Stimulated activated effector memory CD8-positive, alpha-beta T cell treated with anti-CD3 and anti-CD28 coated beads, Interleukin-12 subunit alpha, Interleukin-12 subunit beta, amount 100 ng/mL, for 72 hours (primary cell): ENCODE results near the gene NDUFA8.
"Not testable (repeated sequence)": the region's sequence is repeated elsewhere in the genome, so short reads cannot be mapped to it uniquely, and the experiment has no call there.

Source experiments
- ATAC-seq: fragments of 150-1000 bp; cut with Tn5 transposase; 2 replicates; pipeline ENCODE4 v1.10.0; 2021
- DNase-seq, 2 donors: peaks; one replicate each; pipeline ENCODE4 v3.0.0; 2021 to 2022; ENCODE audit warnings: low spot score in 2 of 2
- H3K27ac Mint-ChIP-seq: one replicate; pipeline ENCODE4 v1.8.0; 2022; ENCODE audit warnings: mild to moderate bottlenecking, mixed read lengths
- H3K36me3 Mint-ChIP-seq: one replicate; pipeline ENCODE4 v1.8.0; 2022; ENCODE audit warnings: mild to moderate bottlenecking, mixed read lengths
- H3K4me1 Mint-ChIP-seq: one replicate; pipeline ENCODE4 v1.8.0; 2022; ENCODE audit warnings: mixed read lengths
- H3K4me3 Mint-ChIP-seq: one replicate; pipeline ENCODE4 v1.8.0; 2022; ENCODE audit warnings: mild to moderate bottlenecking, mixed read lengths
- H3K9me3 Mint-ChIP-seq: one replicate; pipeline ENCODE4 v1.8.0; 2022; ENCODE audit warnings: mixed read lengths

NDUFA8 gene

GRCh38 chr9:122122903-122123632 lies 36.5 kb downstream of the NDUFA8 start:
- DNase-seq (peak; percentile 68 to 90), ATAC-seq (peak; percentile 57)
- no peak overlapping the region for H3K4me3 Mint-ChIP-seq
- H3K9me3 Mint-ChIP-seq = no peaks in the 10 kb centered on the region
- no peaks in the 10 kb centered on the region for H3K36me3 Mint-ChIP-seq
- H3K4me1 Mint-ChIP-seq = peaks cover 23% of the 10 kb centered on the region
- no peak overlapping the region for H3K27ac Mint-ChIP-seq

- no peak overlapping the region for H3K4me3 Mint-ChIP-seq
- no peak for DNase-seq
- H3K27ac Mint-ChIP-seq = peak overlapping the region; percentile 34
- peak; percentile 5 for ATAC-seq
- no peaks in the 10 kb centered on the region for H3K36me3 Mint-ChIP-seq
- peaks cover 23% of the 10 kb centered on the region for H3K4me1 Mint-ChIP-seq
- H3K9me3 Mint-ChIP-seq = no peaks in the 10 kb centered on the region
Observed at GRCh38 chr9:122122468-122122867, 37.1 kb downstream of the NDUFA8 start.

- no peaks in the 10 kb centered on the region for H3K9me3 Mint-ChIP-seq
- peaks cover 23% of the 10 kb centered on the region for H3K4me1 Mint-ChIP-seq
- DNase-seq = no peak
- peak overlapping the region; percentile 34 for H3K27ac Mint-ChIP-seq
- no peak for ATAC-seq
- H3K4me3 Mint-ChIP-seq = no peak overlapping the region
- no peaks in the 10 kb centered on the region for H3K36me3 Mint-ChIP-seq
Observed at GRCh38 chr9:122121931-122122330, 37.6 kb downstream of the NDUFA8 start.

- no peak for DNase-seq
- no peak overlapping the region for H3K4me3 Mint-ChIP-seq
- no peak overlapping the region for H3K27ac Mint-ChIP-seq
- H3K9me3 Mint-ChIP-seq = no peaks in the 10 kb centered on the region
- H3K4me1 Mint-ChIP-seq = peaks cover 20% of the 10 kb centered on the region
- no peak for ATAC-seq
- H3K36me3 Mint-ChIP-seq = no peaks in the 10 kb centered on the region
Observed at GRCh38 chr9:122121391-122121790, 38.2 kb downstream of the NDUFA8 start.

- Mint-ChIP-seq H3K36me3 (no peaks in the 10 kb centered on the region), H3K27ac (no peak overlapping the region), H3K4me3 (no peak overlapping the region), H3K9me3 (no peaks in the 10 kb centered on the region), H3K4me1 (peaks cover 11% of the 10 kb centered on the region)
- no peak for DNase-seq
- no peak for ATAC-seq
Observed at GRCh38 chr9:122120316-122121071, 39.1 kb downstream of the NDUFA8 start.

GRCh38 chr9:122119721-122120120 lies 39.9 kb downstream of the NDUFA8 start:
- Mint-ChIP-seq H3K9me3 (no peaks in the 10 kb centered on the region), H3K36me3 (no peaks in the 10 kb centered on the region)

GRCh38 chr9:122119166-122119521 lies 40.4 kb downstream of the NDUFA8 start:
- Mint-ChIP-seq H3K9me3 (no peaks in the 10 kb centered on the region), H3K27ac (no peak overlapping the region), H3K4me1 (no peaks in the 10 kb centered on the region), H3K4me3 (no peak overlapping the region), H3K36me3 (no peaks in the 10 kb centered on the region)
- no peak for DNase-seq
- no peak for ATAC-seq

More at GRCh38 chr9:122119721-122120120, 39.9 kb downstream of the NDUFA8 start:
- no peak overlapping the region for H3K4me3 Mint-ChIP-seq
- ATAC-seq (no peak), DNase-seq (no peak)
- H3K4me1 Mint-ChIP-seq = peaks cover 4% of the 10 kb centered on the region
- H3K27ac Mint-ChIP-seq = no peak overlapping the region

- DNase-seq (no peak), ATAC-seq (no peak)
- Mint-ChIP-seq H3K9me3 (no peaks in the 10 kb centered on the region), H3K27ac (no peak overlapping the region), H3K4me1 (no peaks in the 10 kb centered on the region), H3K4me3 (no peak overlapping the region), H3K36me3 (no peaks in the 10 kb centered on the region)
Observed at GRCh38 chr9:122118343-122119165, 41.0 kb downstream of the NDUFA8 start.

GRCh38 chr9:122117241-122117640 lies 42.3 kb downstream of the NDUFA8 start:
- ATAC-seq, H3K9me3 Mint-ChIP-seq, H3K36me3 Mint-ChIP-seq, H3K4me3 Mint-ChIP-seq, H3K4me1 Mint-ChIP-seq, H3K27ac Mint-ChIP-seq, DNase-seq: not testable (repeated sequence)

GRCh38 chr9:122116448-122117173 lies 43.0 kb downstream of the NDUFA8 start:
- ATAC-seq (no peak), DNase-seq (no peak)
- Mint-ChIP-seq H3K4me3 (no peak overlapping the region), H3K36me3 (no peaks in the 10 kb centered on the region), H3K27ac (no peak overlapping the region), H3K9me3 (no peaks in the 10 kb centered on the region), H3K4me1 (no peaks in the 10 kb centered on the region)

GRCh38 chr9:122116040-122116439 lies 43.5 kb downstream of the NDUFA8 start:
- DNase-seq (no peak), ATAC-seq (no peak)
- H3K27ac Mint-ChIP-seq = no peak overlapping the region
- H3K9me3 Mint-ChIP-seq = no peaks in the 10 kb centered on the region
- H3K36me3 Mint-ChIP-seq = no peaks in the 10 kb centered on the region
- no peak overlapping the region for H3K4me3 Mint-ChIP-seq
- no peaks in the 10 kb centered on the region for H3K4me1 Mint-ChIP-seq

- Mint-ChIP-seq H3K9me3 (no peaks in the 10 kb centered on the region), H3K4me1 (no peaks in the 10 kb centered on the region), H3K4me3 (no peak overlapping the region), H3K27ac (no peak overlapping the region), H3K36me3 (no peaks in the 10 kb centered on the region)
- DNase-seq = no peak
- no peak for ATAC-seq
Observed at GRCh38 chr9:122115176-122116035, 44.2 kb downstream of the NDUFA8 start.

GRCh38 chr9:122113574-122113973 lies 46.0 kb downstream of the NDUFA8 start:
- no peaks in the 10 kb centered on the region for H3K36me3 Mint-ChIP-seq
- H3K4me1 Mint-ChIP-seq = no peaks in the 10 kb centered on the region
- ATAC-seq (no peak), DNase-seq (no peak)
- no peak overlapping the region for H3K27ac Mint-ChIP-seq
- H3K4me3 Mint-ChIP-seq = no peak overlapping the region
- no peaks in the 10 kb centered on the region for H3K9me3 Mint-ChIP-seq

- no peaks in the 10 kb centered on the region for H3K36me3 Mint-ChIP-seq
- H3K4me3 Mint-ChIP-seq = no peak overlapping the region
- no peak for ATAC-seq
- H3K4me1 Mint-ChIP-seq = no peaks in the 10 kb centered on the region
- no peaks in the 10 kb centered on the region for H3K9me3 Mint-ChIP-seq
- H3K27ac Mint-ChIP-seq = no peak overlapping the region
- no peak for DNase-seq
Observed at GRCh38 chr9:122112238-122112637, 47.3 kb downstream of the NDUFA8 start.
